ENCODE data around the gene FHIT. TPM values are rescaled to one million over a fixed set of nuclear protein-coding genes. Genes with fewer than 3 reads are reported as not detected.

Gene FHIT
- total and polyA plus RNA-seq, 2 of the 4 experiments (the other 2 are of a cell fraction), result 0.07 TPM; not detected in 1

DNA sequence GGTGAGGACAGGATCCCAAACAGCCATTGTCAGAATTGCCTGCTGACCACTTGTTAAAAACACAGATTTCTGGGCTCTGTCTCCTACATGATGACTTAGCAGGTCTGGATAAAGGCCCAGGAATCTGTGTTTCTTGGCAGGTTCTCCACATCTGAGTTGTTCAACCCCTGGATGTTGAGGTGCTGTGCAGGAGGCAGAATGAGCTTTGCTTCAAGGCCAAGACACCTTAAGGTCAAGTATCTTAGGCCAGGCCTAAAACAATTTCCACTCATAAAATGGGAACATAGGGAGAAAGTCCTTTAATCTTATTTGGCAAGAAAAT lies 1522.7 kb downstream of the FHIT start:
- no peak overlapping the region for H2BK5ac ChIP-seq (ENCODE audit: low read depth, low read length, poor library complexity, severe bottlenecking)
- H3K27ac ChIP-seq (ENCODE audit: insufficient read depth, low read length), result no peak overlapping the region
- dilution Hi-C loops (cut with HindIII; ENCODE audit: low sequenced_read_pairs, unreplicated experiment) (no loop called here), in situ Hi-C loops (cut with MboI; ENCODE audit: low sequenced_read_pairs) (no loop called here), intact Hi-C loops (cut with micrococcal nuclease) (no loop called here)
- H3K4me1 ChIP-seq (ENCODE audit: control insufficient read depth, insufficient read depth, low read length), result no peaks in the 10 kb centered on the region
- CTCF ChIA-PET, result interaction anchor here (1.1 to 1.3 kb wide), 2 partner anchors 10 to 81 kb away, joined by 3 to 6 read pairs; no protein-coding TSS in a partner anchor
- BruUV-seq (replicated peaks), result no TSS peak
- no peak overlapping the region for H3K23ac ChIP-seq (ENCODE audit: low read depth, low read length)
- no peak overlapping the region for H2AK9ac ChIP-seq (replicated peaks; ENCODE audit: low read depth, low read length, poor library complexity)
- no peak for ATAC-seq (ENCODE audit: low read depth)
- POLR2A ChIA-PET (ENCODE audit: unreplicated experiment), result interaction anchor here (1.0 kb wide), 1 partner anchor 12 kb away, joined by 4 read pairs; no protein-coding TSS in a partner anchor
- H3K79me1 ChIP-seq (ENCODE audit: low read depth in 1 of 2, low read length in 2 of 2), result no peaks in the 10 kb centered on the region
- H3K4ac ChIP-seq (ENCODE audit: low read depth, low read length), result no peak overlapping the region
- H4K8ac ChIP-seq (ENCODE audit: low read depth in 2 of 2, low read length in 2 of 2), result no peak overlapping the region
- no peak overlapping the region for H3K56ac ChIP-seq (ENCODE audit: extremely low read depth, insufficient read depth, low read length)
- no peak overlapping the region for H4K5ac ChIP-seq (ENCODE audit: low read depth, low read length)
- no peaks in the 10 kb centered on the region for H3K9me1 ChIP-seq (ENCODE audit: insufficient read depth, low read length)
- no peak overlapping the region for H2AFZ ChIP-seq (replicated peaks; ENCODE audit: low read length, poor library complexity)
- no peak overlapping the region for H3K9ac ChIP-seq (ENCODE audit: low read depth, low read length)
- H2AK5ac ChIP-seq (ENCODE audit: low read depth, low read length), result no peak overlapping the region
- H3K14ac ChIP-seq (replicated peaks; ENCODE audit: low read depth, low read length), result no peak overlapping the region
- H4K91ac ChIP-seq (ENCODE audit: insufficient read depth, low read depth, low read length), result no peak overlapping the region
- no peaks in the 10 kb centered on the region for H4K20me1 ChIP-seq (ENCODE audit: insufficient read depth, low read length)
- no peak overlapping the region for H2BK120ac ChIP-seq (ENCODE audit: low read depth, low read length)
- H3K9me3 ChIP-seq (ENCODE audit: control insufficient read depth, insufficient read depth, low read length), result no peaks in the 10 kb centered on the region
- no peak overlapping the region for H2BK15ac ChIP-seq (ENCODE audit: low read depth, low read length)
- H3K18ac ChIP-seq (ENCODE audit: low read depth, low read length), result no peak overlapping the region
- H3K4me3 ChIP-seq (ENCODE audit: insufficient read depth, low read depth, low read length), result no peak overlapping the region
- no peaks in the 10 kb centered on the region for H3K36me3 ChIP-seq (ENCODE audit: control insufficient read depth, insufficient read depth, low read length)
- H3K27me3 ChIP-seq (ENCODE audit: control insufficient read depth, insufficient read depth, low read length), result no peaks in the 10 kb centered on the region; the same call in none of the 2 replicates
- no peak overlapping the region for H2BK20ac ChIP-seq (ENCODE audit: low read depth, low read length)
- no peak overlapping the region for H3K4me2 ChIP-seq (ENCODE audit: low read depth, low read length)
- no peak for TF ChIP-seq POLR2A (IDR thresholded peaks at IDR 0.05; ENCODE audit: low read depth, low read length)
- no peak for TF ChIP-seq MAZ (IDR thresholded peaks at IDR 0.05; ENCODE audit: borderline replicate concordance, low read depth, low read length)
- TF ChIP-seq SMC3 (IDR thresholded peaks at IDR 0.05; ENCODE audit: low read depth, low read length), result no peak
- TF ChIP-seq, protein P1, sequence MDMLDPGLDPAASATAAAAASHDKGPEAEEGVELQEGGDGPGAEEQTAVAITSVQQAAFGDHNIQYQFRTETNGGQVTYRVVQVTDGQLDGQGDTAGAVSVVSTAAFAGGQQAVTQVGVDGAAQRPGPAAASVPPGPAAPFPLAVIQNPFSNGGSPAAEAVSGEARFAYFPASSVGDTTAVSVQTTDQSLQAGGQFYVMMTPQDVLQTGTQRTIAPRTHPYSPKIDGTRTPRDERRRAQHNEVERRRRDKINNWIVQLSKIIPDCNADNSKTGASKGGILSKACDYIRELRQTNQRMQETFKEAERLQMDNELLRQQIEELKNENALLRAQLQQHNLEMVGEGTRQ (IDR thresholded peaks at IDR 0.05; ENCODE audit: low read depth, low read length), result no peak
- no peak for TF ChIP-seq NFE2L2 (IDR thresholded peaks at IDR 0.05; ENCODE audit: low read depth, low read length)
- TF ChIP-seq BHLHE40 (IDR thresholded peaks at IDR 0.05; ENCODE audit: low read depth, low read length), result no peak
- TF ChIP-seq MAFK (IDR thresholded peaks at IDR 0.05; ENCODE audit: low read depth, low read length), result no peak
- no peak for TF ChIP-seq RCOR1 (IDR thresholded peaks at IDR 0.05; ENCODE audit: insufficient replicate concordance, low read length)
- TF ChIP-seq MXI1 (IDR thresholded peaks at IDR 0.05; ENCODE audit: borderline replicate concordance, low read depth, low read length), result no peak
- no peak for TF ChIP-seq RAD21 (IDR thresholded peaks at IDR 0.05; ENCODE audit: low read length)
- TF ChIP-seq FOS (IDR thresholded peaks at IDR 0.05; ENCODE audit: low read depth, low read length), result no peak
- TF ChIP-seq RFX5 (IDR thresholded peaks at IDR 0.05; ENCODE audit: low read depth, low read length), result no peak
- TF ChIP-seq, protein P2, sequence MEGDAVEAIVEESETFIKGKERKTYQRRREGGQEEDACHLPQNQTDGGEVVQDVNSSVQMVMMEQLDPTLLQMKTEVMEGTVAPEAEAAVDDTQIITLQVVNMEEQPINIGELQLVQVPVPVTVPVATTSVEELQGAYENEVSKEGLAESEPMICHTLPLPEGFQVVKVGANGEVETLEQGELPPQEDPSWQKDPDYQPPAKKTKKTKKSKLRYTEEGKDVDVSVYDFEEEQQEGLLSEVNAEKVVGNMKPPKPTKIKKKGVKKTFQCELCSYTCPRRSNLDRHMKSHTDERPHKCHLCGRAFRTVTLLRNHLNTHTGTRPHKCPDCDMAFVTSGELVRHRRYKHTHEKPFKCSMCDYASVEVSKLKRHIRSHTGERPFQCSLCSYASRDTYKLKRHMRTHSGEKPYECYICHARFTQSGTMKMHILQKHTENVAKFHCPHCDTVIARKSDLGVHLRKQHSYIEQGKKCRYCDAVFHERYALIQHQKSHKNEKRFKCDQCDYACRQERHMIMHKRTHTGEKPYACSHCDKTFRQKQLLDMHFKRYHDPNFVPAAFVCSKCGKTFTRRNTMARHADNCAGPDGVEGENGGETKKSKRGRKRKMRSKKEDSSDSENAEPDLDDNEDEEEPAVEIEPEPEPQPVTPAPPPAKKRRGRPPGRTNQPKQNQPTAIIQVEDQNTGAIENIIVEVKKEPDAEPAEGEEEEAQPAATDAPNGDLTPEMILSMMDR (conservative IDR thresholded peaks at IDR 0.05; ENCODE audit: low read depth, low read length), result no peak
- TF ChIP-seq, protein P3, sequence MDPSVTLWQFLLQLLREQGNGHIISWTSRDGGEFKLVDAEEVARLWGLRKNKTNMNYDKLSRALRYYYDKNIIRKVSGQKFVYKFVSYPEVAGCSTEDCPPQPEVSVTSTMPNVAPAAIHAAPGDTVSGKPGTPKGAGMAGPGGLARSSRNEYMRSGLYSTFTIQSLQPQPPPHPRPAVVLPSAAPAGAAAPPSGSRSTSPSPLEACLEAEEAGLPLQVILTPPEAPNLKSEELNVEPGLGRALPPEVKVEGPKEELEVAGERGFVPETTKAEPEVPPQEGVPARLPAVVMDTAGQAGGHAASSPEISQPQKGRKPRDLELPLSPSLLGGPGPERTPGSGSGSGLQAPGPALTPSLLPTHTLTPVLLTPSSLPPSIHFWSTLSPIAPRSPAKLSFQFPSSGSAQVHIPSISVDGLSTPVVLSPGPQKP (IDR thresholded peaks at IDR 0.05; ENCODE audit: borderline replicate concordance, low read depth, low read length), result no peak
- no peak for TF ChIP-seq CEBPB (IDR thresholded peaks at IDR 0.05; ENCODE audit: low read depth, low read length)
- DNase-seq, result no peak
